Transverse colon (tissue), 4 donors: ENCODE results near the gene MME.

Source experiments
- CTCF ChIP-seq, 5 experiments: fragments of 200-600 bp in 3 of 5; fragments of 450-650 bp in 2 of 5; sonication (generic) in 3 of 5; IDR thresholded peaks; 1 replicate in 2 of 5; 2 replicates in 3 of 5; pipeline ENCODE4 v1.5.1; 2016 to 2017; ENCODE audit warnings: antibody characterized with exemption in 5 of 5, inconsistent platforms in 3 of 5, mild to moderate bottlenecking in 2 of 5, moderate library complexity in 1 of 5
- EP300 ChIP-seq: sonication (generic); formaldehyde crosslinking; IDR thresholded peaks from one replicate; pipeline ENCODE4 v1.6.1; 2017; ENCODE audit warnings: antibody characterized with exemption, low read depth
- POLR2A ChIP-seq: fragments of 450-650 bp; IDR thresholded peaks from one replicate; pipeline ENCODE4 v1.6.1; 2016; ENCODE audit warnings: antibody characterized with exemption, mild to moderate bottlenecking, moderate library complexity
- POLR2AphosphoS5 ChIP-seq, 3 donors: sonication (generic); formaldehyde crosslinking; IDR thresholded peaks; one replicate each; pipeline ENCODE4 v1.6.1; 2016; ENCODE audit warnings: antibody characterized with exemption in 3 of 3

GRCh38 chr3:155219106-155219505 lies 139.0 kb downstream of the MME start:
- TF ChIP-seq POLR2A = no peak
- no peak for TF ChIP-seq CTCF (IDR thresholded peaks at IDR 0.05)
- TF ChIP-seq POLR2AphosphoS5 (IDR thresholded peaks at IDR 0.05) = no peak
- TF ChIP-seq EP300 = no peak
